HG02870 (cell line): ENCODE results near the gene GGT1.
"Not testable (repeated sequence)": the region's sequence is repeated elsewhere in the genome, so short reads cannot be mapped to it uniquely, and the experiment has no call there.

Source experiments
- ATAC-seq: cut with Tn5 transposase; IDR thresholded peaks from one replicate; pipeline ENCODE4 v1.9.1; 2021; ENCODE audit warnings: mild to moderate bottlenecking, moderate library complexity; ENCODE audit not compliant: unreplicated experiment

Gene GGT1

DNA sequence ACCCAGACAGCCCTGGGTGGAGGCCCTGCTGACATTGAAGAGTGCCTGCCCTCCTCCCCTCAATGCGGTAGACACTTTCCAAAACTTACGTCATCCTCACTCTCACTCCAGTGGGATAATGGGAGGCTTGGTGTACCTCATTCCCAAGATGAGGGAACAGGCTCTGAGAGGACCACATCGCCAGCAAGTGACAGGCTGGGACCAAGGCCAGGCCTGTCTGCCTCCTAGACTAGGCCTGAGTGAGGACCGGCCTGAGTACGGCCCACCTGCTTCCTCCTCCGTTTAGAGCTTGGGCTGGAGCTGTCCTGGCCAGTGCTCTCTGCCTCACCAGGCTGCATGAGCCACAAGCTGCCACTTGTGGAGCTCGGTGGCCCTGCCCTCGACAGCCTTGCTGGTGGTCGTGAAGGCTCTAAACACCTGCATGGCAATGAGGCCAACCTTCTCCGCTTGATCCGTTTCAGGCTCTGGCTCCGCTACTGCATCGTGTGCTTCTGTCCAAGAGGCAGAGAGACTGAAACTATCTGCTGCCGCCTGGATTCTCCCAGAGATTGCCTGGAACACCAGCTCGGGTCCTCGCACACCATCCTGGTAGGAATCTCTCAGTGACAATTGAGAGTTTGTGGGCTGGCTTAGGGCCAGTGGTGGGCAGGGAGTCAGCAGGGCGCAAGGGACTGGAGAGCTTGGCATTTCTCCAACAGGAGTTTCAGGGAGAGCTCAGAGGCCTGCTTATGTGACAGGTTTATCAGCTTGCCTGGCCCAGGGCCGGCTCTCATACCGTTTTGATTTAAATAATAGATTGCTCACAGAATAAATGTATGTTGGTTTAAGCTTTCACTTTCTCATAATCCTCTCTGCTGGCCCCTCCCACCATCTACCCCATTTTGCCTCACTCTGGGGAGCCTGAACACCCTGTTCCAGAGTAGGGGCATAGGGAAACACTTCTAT, 19.5 kb upstream of the GGT1 start:
- ATAC-seq = no peak

DNA sequence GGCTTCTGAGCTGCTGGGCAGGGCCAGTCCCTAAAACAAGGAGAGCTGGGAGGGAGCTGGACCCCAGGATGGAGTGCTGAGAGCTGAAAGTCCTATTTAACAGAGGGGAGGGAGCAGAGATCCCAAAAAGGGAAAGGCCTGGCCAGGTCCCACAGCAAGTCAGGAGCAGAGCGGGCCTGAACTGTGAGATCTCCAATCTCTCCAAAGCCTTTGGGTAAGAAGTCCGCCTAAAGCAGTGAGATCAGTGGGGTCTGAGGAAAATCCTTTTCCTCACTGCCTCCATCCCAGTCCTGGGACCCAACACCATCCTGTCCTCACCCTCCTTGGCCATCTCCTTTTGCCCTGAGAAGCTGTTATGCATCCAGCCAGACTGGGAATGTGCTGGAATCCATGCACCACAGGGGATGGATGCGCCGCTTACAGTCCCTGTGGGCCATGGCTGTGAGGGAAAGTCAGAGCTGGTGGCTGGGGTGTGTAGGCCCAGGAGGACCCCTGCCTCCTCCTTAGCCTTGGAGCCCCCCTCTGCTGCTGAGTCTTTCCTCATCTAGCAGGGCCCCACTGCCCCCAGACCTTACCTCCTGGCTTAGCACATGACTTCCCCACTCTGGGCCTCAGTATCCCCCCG, 18.7 kb upstream of the GGT1 start:
- ATAC-seq = no peak

DNA sequence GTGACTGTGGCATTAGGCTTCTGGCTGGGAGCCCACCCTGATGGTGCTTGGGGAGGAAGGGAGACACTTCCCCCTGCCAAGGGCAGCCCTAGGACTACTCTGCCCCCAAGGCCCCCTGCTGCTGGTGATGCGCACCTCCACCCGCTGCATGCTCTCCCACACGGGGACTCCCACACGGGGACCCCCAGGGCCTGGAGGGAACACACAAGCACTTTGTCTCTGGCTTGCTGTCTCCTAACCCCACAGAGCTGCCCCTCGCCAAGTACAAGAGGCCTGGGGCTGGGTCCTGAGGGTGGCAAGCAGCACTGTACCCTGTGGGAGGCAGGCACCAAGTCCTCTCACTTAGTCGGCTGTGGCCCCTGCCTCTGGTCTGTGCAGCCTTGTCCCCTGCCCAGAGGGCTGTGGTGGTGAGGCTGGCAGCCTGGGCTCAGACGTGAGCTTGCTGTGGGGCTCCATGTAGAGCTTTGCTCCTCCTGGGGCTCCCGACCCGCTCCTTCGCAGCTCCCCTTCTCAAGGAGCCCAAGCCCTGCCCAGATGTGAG, 18.1 kb upstream of the GGT1 start:
- no peak for ATAC-seq

DNA sequence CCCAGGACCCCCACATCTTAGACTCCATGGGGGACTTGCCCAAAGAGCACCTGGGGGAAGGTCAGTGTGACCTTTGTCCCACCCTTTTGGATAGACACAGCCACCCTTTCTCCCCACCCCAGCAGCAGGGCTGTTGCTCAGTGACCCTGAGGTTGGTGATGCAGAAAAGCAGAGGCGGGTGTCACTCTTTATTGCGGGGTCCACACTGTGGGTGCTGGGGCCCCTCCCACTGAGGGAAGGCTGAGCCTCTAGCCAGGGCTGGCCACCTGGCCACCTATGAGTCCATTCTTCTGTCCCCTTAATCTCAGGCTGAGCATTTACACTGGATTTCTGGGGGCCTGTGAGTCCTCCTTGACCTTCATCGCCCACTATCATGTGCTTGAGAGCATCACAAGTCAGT, 17.5 kb upstream of the GGT1 start:
- ATAC-seq = no peak

DNA sequence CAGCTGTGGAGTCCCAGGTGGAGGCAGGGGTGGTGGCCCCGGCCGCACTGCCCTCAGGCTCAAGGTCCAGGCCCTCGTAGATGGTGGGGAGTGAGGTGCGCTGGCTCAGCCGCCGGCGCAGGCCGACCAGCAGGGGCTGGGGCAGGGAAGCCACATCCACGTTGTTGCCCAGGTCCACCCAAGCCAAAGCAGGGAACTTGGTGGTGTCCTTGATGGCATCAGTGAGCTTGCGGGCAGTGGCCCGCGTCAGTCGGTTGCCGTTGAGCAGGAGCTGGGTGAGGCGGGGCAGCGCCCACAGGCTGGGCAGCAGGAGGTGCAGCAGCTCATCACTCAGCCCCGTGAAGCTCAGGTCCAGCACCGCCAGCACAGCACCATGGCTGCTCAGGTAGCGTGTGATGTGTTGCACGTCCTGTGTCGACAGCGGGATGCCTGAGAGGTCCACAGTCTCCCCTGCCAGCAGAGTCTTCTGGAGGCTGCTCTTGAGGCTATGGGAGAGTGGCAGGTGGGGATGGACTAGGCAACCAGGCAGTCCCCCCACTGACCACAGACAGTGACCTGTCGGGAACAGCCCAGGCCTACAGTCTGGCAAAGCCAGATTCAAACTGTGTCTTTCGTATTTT, 17.0 kb upstream of the GGT1 start:
- ATAC-seq = no peak

DNA sequence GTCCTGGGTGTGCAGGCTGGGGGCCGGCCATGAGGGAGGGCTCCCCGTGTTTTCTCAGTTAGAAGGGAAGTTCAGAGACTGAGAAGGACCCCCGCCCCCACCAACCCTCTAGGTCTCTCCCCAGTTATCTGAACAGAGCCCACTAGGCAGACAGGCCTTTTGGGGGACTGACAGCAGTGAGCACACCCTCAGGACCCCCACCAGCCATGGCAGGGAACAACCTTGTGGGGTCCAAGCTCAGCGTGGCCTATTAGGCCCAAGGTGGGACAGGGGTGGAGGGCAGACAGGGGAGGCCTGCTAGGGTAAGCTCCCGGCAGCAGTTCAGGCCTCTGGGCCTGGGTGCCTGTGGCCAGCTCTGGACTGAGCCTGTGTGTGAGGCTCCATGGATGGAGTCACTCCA, 15.7 kb upstream of the GGT1 start:
- ATAC-seq = no peak

DNA sequence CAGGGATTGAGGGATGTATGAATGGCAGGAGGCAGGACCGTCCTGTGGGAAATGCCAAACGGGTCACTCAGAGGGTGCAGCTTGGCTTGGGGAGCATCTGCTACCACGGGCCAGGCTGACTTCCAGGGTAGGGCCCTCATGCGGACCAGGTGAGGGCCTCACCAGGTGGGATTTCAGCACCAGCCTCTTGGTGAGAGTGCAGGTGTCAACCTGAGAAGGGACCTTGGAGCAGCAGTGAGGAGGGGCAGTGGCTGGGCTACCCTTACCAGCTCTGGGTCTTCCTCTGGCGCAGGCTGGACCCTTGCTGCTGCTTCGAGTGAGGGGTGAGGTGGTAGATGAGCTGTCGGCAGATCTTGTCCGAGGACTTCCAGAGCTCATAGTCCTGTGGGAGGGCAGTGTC, 15.0 kb upstream of the GGT1 start:
- no peak for ATAC-seq

DNA sequence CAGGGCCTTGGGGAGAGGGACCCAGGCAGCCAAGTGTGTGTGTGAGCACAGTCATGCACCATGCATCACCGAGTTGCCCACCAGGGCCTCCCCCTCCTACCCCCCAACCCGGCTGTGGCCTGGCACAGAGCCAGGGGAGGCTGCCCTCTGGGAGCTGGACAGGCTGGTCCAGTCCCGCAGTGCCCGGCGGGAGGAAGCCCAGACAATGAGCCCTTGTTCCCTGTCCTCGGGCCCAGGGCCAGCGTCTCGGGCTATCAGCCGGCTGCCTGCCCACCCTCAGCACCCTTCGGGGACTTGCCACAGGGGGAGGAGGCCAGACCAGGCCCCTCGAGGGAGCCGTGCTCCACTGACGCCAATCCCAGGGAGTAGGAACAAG, 14.6 kb upstream of the GGT1 start:
- ATAC-seq = no peak

DNA sequence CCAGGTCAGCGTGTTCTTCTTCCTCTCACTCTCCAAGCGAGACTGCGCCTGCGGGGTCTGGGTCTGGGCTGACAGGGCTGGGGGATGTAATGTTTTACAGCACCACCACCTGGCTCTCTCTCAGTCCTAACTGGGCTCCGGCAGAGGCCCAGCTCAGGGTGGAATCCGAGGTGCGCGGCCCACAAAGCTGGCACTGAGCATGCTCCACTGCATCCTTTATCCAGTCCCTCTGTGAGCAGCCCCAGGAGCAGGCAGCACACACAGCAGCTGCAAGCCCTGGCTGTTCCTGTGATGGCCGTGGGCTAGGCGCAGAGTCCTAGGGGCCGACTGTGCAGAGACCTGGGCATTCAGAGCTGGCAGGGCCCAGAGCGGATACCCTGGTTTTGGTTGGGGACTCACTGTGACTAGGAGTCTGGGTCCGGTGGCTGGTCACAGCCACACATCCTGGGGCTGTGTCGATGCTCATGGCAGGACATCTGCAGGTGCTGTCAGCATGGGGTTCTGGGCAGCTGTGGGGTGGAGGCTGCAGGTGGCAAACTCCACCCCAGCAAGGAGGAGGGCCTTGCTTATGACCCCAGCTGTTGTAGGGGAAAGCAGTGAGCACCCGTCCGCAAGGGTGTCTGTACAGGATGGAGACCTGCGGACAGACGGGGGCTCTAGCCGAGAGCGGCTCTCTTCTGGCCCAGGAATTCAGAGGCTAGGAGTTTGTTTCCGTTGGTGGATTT, 14.1 kb upstream of the GGT1 start:
- no peak for ATAC-seq

DNA sequence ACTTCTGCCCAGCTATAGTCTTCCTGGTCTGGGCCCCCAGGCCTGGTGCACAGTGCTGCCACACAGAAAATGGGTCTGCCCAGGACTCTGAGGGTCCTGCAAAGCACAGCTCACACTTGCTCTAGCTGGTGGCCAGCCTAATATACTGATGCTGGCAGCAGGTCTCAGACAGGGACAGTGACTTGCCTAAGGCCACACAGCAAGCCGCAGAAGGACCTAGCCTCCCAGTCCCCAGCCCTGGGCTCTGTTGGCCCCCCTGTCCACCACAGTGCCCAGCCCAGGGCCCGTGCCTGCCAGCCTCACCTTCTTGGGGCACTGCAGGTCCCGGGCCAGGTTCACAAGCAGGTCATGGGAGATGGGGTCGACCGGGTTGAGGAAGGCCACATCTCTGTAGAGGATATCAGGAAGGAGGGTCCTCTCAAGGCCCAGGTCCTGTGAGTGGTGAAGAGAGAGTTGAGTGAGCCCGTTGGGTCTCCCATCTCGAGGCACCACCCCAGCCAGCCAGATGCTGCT, 13.4 kb upstream of the GGT1 start:
- no peak for ATAC-seq

DNA sequence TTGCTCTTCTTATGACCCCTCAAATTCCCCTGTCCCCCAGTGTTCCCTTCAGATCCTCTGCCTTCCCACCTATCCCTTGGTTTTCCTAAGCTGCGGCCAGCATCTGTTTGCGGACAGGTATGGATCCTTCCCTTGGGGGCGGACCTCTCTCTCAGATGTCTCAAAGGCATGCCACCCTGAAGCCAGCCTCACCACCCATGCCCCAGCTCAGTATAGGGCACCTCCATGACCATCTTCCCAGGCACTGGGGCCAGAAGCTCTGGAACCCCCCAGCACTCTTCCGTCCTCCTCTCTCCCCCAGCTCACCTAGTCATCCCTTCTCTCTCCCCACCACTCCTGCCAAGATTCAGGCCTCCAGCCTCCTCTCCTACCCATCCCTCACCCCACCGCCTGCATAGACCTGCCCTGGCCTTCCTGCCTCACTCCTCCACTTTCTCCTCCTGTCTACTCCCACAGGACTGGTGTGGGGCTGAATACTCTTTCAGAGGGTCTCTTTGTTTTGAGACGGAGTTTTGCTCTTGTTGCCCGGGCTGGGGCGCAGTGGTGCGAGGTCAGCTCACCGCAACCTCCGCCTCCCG, 12.3 kb upstream of the GGT1 start:
- no peak for ATAC-seq

DNA sequence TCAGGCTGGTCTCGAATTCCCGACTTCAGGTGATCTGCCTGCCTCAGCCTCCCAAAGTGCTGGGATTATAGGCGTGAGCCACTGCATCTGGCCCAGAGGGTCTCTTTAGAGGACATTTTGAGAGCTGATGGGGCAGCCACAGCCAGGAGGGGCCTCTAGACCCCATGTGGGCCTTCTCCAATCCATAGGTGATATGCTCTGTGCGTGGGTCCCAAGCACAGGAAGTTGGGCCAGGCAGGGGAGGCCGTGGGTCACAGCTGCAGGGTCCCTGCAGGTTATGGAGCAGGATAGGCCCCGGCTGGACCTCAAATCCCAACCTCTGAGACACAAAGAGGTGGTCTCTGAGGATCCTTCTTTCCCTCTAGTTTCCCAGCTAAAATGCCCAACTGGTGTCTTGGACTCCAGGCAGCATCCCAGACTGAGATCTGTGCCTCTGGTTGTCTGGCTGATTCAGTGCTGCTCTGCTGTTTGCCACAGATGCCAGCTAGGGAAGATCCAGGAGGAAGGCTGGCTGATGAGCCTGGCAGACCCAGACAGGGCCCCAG, 11.6 kb upstream of the GGT1 start:
- ATAC-seq = no peak

DNA sequence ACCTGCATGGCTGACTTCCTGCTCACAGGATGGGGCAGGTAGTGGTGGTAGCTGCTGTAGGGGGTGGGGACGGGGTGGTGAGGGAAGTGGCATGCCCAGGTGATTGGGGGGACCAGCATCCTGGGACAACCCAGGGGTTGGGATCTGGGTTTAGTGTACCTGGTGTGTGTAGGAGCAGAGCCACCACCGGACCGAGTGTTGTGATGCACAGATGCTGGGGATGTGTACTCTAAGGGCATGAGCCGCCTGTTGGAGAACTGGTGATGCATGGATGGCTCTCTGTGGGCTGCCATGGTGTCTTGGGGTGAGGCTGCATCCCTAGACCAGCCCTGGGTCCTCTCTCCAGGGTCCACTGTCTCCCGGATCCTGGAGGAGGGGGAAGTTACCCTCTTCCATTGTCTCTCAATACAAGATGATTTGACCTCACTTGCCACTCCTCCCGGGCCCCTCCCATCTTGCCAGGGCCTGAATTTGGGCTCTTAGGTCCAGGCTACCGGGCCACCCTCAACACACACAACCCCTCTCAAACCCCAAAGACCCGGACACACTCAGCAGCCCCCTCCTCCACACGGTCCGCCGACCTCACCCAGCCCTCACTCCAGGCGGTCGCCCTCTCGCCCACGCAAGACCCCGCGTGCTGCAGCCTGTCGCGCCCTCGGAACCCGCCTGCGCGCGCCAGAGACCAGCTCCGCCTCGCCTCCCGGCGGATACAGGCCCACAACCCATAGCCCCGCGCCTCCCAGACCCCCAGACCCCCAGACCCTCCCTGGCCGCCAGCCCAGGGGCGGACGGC, 10.7 kb upstream of the GGT1 start:
- no peak for ATAC-seq

DNA sequence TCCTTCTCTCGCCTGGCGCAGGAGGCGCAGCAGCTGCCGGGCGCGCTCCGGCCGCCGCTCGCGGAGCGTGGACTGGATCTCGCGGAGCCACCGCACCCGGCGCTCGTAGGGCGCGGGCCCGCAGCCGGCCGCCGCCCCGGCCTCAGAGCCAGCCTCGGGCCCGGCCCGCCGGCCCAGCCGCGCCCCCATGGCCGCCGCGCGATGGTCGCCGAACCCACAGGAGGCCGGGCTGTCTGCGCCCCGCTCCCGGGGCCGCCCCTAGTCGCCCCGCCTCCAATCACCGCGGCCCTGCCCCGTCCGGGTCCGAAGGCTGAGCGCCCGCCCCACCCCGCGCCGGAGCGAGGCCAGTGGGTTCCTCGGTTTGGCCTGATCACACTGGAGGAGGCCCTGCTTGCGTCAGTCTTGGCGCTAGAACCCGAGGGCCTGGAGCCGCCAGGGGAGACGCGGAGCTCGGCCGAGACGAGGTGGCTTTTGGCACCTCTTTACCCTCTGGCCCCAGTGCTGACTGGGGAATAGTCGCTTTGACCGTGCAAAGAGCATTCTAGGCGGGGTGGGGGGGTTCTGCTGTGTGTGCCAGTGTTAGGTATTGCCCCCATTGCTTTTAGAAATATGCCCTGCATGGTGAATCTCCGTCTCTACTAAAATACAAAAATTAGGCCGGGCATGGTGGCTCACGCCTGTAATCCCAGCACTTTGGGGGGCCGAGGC, 10.0 kb upstream of the GGT1 start, which contains the start of gene LRRC75B:
TSS of gene LRRC75B (minus strand) at position 223 of the 708 bp plus-strand sequence. CDS start at position 189, 34 bp downstream.
- ATAC-seq = peak; percentile 79

DNA sequence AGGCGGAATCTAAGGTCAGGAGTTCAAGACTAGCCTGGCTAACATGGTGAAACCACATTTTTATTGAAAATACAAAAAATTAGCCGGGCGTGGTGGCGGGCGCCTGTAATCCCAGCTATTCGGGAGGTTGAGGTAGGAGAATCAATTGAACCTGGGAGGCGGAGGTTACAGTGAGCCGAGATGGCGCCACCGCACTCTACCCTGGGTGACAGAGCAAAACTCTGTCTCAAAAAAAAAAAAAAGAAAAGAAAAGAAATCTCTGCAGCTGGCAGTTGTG, 9.5 kb upstream of the GGT1 start:
- ATAC-seq = not testable (repeated sequence)

DNA sequence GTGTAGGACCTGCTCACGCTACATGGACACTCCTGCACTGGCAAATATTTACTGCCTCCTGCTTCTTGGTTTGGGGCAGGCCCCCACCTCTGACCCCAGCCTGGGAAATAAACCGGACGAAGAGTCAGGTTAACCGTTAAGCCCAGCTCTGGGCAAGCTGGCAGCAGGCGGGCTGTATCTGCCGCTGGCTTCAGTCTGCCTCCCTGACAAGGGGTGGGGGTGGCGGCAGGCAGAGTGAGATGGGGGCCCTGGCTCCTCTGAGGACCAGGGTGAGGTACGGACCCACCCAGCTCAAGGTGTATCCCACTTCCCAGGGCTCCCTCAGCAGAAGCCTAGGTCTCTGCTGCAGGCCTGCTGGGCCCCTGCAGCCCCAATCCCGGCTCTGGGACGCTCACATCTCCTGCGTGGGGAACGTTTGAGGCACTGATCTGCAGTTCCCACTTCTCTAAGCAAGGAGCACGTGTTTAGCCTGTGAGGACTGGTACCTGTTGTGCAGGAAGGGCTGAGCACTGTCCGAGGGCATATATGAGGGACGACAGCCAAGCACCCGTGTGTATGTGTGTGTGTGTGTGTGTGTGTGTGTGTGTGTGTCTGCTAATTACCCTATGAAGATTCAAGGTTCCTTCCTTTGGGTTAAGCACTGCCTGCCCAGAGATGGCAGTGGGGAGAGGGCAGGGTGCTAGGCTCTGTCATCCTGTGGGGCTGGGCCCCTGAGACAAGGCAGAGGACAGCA, 9.0 kb upstream of the GGT1 start:
- ATAC-seq = no peak

DNA sequence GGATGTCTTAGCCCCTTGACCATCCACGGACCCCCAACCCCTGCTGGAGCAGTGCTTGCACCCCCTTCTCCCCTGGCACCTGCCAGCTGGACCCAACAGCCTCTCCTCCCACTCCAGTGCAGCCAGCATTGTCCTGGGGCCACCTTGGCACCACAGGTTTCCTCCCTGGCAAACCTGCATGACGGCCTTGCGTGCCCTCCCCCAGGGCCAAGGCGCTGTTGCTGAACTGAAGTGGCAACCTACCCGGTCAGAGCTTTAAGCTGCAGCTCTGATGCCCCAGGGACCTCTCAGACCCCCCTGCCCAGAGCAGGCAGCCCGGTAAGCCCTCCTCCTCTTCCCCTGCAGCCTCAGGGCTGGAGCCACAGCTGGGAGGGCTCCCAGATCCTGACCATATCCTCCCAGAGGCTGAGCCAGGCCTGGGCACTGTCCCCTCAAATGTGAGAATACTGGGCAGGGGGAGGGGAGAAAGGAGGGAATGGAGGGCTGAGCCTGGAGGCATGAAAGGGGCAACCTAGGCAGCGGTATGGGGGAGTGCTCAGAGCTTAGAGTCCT, 8.3 kb upstream of the GGT1 start:
- ATAC-seq = no peak

DNA sequence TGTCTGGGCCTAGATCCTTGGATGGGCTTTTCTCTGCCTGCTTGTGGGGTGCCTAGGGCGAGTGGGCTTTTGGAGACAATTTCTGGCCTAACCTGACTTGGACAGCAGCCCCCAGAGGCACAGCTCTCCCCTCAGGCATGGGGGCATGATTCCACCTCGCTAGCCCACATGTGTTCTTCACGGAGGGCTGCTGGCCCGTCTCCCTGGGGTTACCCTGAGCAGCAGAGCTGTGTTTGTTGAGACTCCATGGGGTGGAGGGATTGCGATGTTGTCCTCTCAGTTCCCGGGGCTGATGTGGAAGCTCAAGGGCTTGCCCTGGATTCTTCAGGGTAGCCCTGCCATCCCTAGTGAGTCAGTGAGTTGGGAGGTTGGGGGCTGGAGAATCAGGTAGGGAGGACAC, 7.8 kb upstream of the GGT1 start:
- ATAC-seq = no peak
